Omental fat pad (tissue), 4 donors: ENCODE measurements around the gene RXFP3. TPM values are rescaled to one million over a fixed set of nuclear protein-coding genes. Genes with fewer than 3 reads are reported as not detected.

Experiments
- ATAC-seq: fragments of 150-250 bp; one replicate; pipeline ENCODE4 v1.9.1; 2016; ENCODE audit warnings: mild to moderate bottlenecking, moderate library complexity; ENCODE audit not compliant: low FRiP score
- DNase-seq: peaks from one replicate; pipeline ENCODE4 v3.0.0-alpha.2; 2019; ENCODE audit warnings: low spot score
- CTCF ChIP-seq, 3 donors: fragments of 450-650 bp; IDR thresholded peaks; one replicate each; pipeline ENCODE4 v1.5.1; 2016 to 2017; ENCODE audit warnings: antibody characterized with exemption in 3 of 3, mild to moderate bottlenecking in 3 of 3, moderate library complexity in 2 of 3
- total RNA-seq, 4 donors: library from RNA; depleted of rRNA; stranded (reverse); fragments of >200 nt; gene quantifications; one replicate each; pipeline ENCODE4 v1.1.0, GENCODE V29; 2016

The RXFP3 gene
- total RNA-seq, 4 donors from 2014 or later = not detected

GRCh38 chr5:33936004-33936380 lies 194 bp upstream of the RXFP3 start:
- TF ChIP-seq CTCF (IDR thresholded peaks at IDR 0.05) = no peak
- peak; percentile 42 for DNase-seq
- peak; percentile 28 for ATAC-seq

DNA sequence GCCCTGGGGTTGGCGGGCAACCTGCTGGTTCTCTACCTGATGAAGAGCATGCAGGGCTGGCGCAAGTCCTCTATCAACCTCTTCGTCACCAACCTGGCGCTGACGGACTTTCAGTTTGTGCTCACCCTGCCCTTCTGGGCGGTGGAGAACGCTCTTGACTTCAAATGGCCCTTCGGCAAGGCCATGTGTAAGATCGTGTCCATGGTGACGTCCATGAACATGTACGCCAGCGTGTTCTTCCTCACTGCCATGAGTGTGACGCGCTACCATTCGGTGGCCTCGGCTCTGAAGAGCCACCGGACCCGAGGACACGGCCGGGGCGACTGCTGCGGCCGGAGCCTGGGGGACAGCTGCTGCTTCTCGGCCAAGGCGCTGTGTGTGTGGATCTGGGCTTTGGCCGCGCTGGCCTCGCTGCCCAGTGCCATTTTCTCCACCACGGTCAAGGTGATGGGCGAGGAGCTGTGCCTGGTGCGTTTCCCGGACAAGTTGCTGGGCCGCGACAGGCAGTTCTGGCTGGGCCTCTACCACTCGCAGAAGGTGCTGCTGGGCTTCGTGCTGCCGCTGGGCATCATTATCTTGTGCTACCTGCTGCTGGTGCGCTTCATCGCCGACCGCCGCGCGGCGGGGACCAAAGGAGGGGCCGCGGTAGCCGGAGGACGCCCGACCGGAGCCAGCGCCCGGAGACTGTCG lies 976 bp downstream of the RXFP3 start:
- no peak for DNase-seq
- ATAC-seq = no peak
- TF ChIP-seq CTCF (IDR thresholded peaks at IDR 0.05) = no peak

GRCh38 chr5:33937707-33938506 lies 1.7 kb downstream of the RXFP3 start:
- DNase-seq = no peak
- ATAC-seq = no peak
- TF ChIP-seq CTCF (IDR thresholded peaks at IDR 0.05) = no peak

DNA sequence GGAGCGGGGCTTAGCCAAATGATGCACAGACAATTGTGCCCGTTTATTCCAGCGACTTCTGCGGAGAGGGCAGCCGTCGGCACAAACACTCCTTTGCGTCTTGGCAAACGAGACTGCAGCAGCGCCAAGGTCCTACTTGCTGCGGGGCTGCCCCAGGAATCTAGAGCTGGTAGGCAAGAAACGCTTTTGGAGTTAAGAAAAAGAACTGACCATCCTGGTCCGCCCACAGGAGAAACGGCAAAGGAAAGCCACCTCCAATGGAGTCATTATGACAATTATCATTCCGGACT lies 2.3 kb downstream of the RXFP3 start:
- ATAC-seq (no peak), DNase-seq (no peak)
- TF ChIP-seq CTCF (IDR thresholded peaks at IDR 0.05) = no peak

DNA sequence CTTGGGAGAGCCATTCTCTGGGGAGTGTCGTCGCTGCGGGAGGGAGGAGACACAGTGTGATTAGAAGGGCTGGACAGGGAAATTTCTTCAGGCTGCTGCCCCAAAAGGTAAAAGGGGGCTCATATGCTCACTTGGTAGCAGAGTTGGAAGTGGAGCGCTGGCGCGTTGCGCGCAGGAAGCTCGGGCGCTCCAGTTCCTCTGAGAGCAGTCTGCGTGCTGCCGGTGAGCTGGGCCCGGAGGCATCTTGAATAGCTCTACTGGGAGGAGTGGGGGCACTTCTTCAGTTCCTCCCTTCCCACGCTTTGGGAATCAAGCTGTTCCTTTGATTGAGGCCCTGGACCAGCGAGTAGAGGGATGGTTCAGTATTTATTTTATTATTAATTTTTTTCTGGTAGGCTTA lies 2.7 kb downstream of the RXFP3 start:
- DNase-seq = no peak
- TF ChIP-seq CTCF (IDR thresholded peaks at IDR 0.05) = no peak

GRCh38 chr5:33939556-33940262 lies 3.5 kb downstream of the RXFP3 start:
- no peak for DNase-seq
- no peak for ATAC-seq
- TF ChIP-seq CTCF (IDR thresholded peaks at IDR 0.05) = no peak

More for the DNA sequence above, 2.7 kb downstream of the RXFP3 start:
- ATAC-seq = no peak
